ENCODE results near the gene APH1B. TPM values are rescaled to one million over a fixed set of nuclear protein-coding genes. Genes with fewer than 3 reads are reported as not detected.
A peak's percentile ranks its signal among the peaks of the same experiment; 100 is the strongest.
"Not testable (repeated sequence)": the region's sequence is repeated elsewhere in the genome, so short reads cannot be mapped to it uniquely, and the experiment has no call there.

Gene APH1B
- total RNA-seq, 1 donor from 2014 or later, result 22.5 TPM

- intact Hi-C loops (cut with DNase I), result no loop called here
- peak; percentile 81 for ATAC-seq
- no peak for DNase-seq (ENCODE audit: low spot score)
Measured at GRCh38 chr15:63288778-63289378, 11.5 kb downstream of the APH1B start.

DNA sequence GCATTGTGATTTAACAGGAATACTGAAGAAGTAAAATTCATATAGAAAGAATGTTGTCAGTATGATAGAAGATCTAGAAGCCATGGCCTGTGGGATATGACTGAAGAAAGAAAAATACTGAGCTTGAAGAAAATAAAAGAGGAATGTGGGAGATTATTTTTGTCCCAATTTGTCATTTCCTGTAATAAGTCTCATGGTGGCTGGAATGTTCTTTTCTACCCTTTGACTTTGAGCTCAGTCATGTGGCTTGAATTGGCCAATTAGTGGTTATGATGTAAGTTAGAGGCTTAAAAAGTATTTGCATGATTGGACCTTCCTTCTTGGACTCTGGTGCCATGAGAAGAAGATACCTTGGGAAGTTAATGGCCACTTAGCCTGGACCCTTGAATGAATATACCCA lies 14.1 kb downstream of the APH1B start:
- no peak for ATAC-seq
- intact Hi-C loops (cut with DNase I), result loop anchor here (5.0 kb wide), 1 partner anchor 111 kb away; no protein-coding TSS in a partner anchor
- no peak for DNase-seq (ENCODE audit: low spot score)

DNA sequence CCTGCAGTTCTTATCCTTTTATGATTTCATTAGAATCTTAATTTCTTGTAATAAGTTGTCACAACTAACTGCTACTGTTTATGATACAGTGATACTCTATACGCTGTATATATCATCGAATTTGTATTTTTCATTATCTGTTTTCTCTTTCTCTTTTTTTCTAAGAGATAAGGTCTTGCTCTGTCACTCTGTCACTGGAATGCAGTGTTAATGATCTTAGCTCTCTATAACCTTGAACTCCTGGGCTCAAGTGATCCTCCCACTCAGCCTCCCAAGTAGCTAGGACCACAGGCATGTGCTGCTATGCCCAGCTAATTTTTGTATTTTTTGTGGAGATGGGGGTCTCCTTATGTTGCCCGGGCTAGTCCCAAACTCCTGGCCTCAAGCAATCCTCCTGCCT lies 14.8 kb downstream of the APH1B start:
- intact Hi-C loops (cut with DNase I), result loop anchor here (5.0 kb wide), 1 partner anchor 110 kb away; no protein-coding TSS in a partner anchor
- ATAC-seq (no peak), DNase-seq (ENCODE audit: low spot score) (no peak)

- no peak for DNase-seq (ENCODE audit: low spot score)
- intact Hi-C loops (cut with DNase I), result loop anchor here (5.0 kb wide), 1 partner anchor 110 kb away; no protein-coding TSS in a partner anchor
- ATAC-seq, result no peak
Measured at GRCh38 chr15:63292771-63293170, 15.4 kb downstream of the APH1B start.

GRCh38 chr15:63294359-63294758 lies 17.0 kb downstream of the APH1B start:
- intact Hi-C loops (cut with DNase I), result loop anchor here (5.0 kb wide), 1 partner anchor 108 kb away; no protein-coding TSS in a partner anchor
- ATAC-seq (no peak), DNase-seq (ENCODE audit: low spot score) (no peak)

DNA sequence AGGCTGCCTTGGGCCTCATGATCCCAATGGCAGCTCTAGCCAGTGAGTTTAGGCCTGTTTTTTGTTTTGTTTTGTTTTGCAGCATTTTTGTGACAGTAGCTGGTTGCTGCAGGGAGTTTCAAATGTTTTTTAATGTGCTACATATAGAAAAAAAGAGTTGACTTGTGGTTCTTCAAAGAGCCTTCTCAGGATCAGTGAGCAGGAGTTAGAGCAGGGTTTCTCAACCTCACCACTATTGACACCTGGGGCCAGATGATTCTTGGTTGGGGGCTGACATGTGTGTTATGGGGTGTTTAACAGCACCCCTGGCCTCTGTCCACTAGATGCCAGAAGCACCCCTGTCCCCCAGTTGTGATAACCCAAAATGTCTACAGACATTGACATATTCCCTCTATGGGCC lies 17.9 kb downstream of the APH1B start:
- intact Hi-C loops (cut with DNase I), result no loop called here
- DNase-seq (ENCODE audit: low spot score) (no peak), ATAC-seq (no peak)

DNA sequence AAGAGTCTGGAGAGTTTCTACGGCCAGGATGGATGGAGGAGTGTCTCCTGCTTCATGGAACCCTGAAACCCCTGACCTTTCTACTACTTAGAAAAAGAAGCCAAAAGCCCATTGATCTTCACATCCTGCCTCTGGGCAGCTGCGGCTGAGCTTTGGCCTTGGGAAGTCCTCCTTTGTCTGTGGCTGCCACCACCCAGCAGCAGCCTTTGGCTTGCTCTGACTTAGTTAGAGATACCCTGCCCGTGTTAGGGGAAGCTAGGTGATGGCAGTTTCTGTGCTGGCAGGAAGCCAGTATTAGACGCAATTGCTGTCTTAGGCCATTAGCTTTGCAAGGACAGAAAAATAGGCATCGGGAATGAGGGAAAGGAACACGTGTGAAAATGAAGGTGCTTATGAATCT lies 18.8 kb downstream of the APH1B start:
- ATAC-seq, result no peak
- intact Hi-C loops (cut with DNase I), result no loop called here
- DNase-seq (ENCODE audit: low spot score), result no peak

GRCh38 chr15:63299943-63300575 lies 22.7 kb downstream of the APH1B start:
- no peak for ATAC-seq
- intact Hi-C loops (cut with DNase I), result no loop called here

GRCh38 chr15:63301088-63301487 lies 23.7 kb downstream of the APH1B start:
- DNase-seq (ENCODE audit: low spot score), result no peak
- intact Hi-C loops (cut with DNase I), result no loop called here
- no peak for ATAC-seq

More at GRCh38 chr15:63299943-63300575, 22.7 kb downstream of the APH1B start:
- DNase-seq (ENCODE audit: low spot score), result no peak

DNA sequence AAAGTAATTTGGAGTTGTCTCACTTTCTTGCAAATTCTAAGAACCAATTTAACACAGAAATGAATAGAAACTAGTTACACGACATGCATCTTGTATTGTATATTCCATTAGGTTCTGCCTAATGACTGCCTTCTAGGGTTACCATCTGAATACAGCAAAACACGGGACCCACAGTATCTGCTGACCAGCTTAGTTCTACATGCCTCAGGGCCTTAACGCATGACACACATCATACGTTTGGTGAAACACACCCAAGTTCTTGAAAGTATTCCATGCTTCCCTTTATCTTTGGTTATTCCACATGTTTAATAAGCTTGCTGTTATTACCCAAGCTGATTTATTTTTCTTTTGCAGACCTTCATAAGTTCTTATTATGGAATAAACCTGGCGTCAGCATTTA lies 27.9 kb downstream of the APH1B start:
- intact Hi-C loops (cut with DNase I), result no loop called here
- ATAC-seq (no peak), DNase-seq (ENCODE audit: low spot score) (no peak)

DNA sequence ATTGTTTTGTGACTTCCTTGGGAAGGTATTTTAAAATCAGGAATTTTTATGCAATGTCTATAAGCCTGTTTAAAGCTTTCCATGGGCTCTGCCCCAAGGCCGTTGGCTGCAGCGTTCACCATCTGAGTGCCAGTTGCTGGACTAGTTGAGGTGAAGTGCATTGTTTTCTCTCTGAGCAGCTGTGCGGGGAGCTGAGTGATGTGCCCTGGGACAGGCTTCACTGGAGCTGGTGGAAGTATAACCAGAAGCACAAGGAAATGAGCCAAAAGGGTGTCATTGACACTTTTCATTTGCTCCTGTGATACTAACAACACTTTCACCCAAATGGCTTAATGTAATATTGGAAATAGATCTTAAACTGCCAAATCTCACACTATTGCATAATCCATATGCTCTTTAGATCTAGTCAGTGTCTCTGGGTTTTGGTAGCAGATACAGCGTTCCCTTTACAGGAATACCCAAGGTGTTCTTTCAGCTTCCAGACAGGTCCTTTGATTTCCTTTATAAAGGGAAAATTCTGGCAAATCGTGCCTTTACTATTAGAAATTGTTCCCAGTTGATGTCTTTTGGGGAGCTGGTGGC lies 29.2 kb downstream of the APH1B start:
- intact Hi-C loops (cut with DNase I), result no loop called here
- no peak for ATAC-seq

DNA sequence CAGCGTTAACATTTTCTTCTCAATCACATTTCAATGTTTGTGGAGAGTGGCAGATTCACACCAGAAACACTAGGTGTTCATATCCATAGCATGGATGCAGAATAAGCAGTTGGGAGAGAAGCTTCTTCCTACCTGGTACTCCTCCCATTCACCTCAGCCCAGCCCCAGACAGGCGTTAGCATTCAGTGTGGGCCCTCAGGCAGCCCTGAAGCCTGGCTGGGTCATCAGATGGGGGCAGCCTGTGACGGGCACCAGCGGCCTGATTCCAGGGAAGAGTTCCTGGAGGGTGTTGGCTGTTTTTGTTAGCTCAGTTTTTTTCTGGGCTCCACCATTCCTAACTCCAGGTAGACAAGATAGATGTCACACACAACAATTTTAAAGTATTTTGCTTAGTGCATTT lies 31.1 kb downstream of the APH1B start:
- no peak for ATAC-seq
- intact Hi-C loops (cut with DNase I), result no loop called here
- DNase-seq (ENCODE audit: low spot score), result no peak

More for the DNA sequence above, 29.2 kb downstream of the APH1B start:
- DNase-seq (ENCODE audit: low spot score), result no peak

- ATAC-seq, result no peak
- intact Hi-C loops (cut with DNase I), result no loop called here
- DNase-seq (ENCODE audit: low spot score), result no peak
Measured at GRCh38 chr15:63308947-63309346, 31.5 kb downstream of the APH1B start.

DNA sequence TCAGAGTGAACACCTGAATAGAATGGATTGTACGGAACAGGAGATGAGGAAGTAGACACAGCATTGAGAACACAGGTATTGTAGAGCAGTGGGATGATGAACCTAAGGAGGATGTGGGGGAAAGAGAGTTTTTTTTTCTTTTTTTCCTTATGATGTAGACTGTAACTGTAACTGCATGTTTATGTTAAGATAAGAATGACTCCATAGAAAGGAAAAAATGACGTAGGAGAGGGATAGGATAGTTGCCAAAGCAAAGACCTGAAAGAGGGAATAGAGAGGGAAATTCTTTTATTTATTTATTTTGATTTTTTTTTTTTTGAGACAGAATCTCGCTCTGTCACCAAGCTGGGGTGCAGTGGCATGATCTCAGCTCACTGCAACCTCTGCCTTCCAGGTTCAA lies 33.2 kb downstream of the APH1B start:
- DNase-seq (ENCODE audit: low spot score) (no peak), ATAC-seq (no peak)
- intact Hi-C loops (cut with DNase I), result no loop called here

DNA sequence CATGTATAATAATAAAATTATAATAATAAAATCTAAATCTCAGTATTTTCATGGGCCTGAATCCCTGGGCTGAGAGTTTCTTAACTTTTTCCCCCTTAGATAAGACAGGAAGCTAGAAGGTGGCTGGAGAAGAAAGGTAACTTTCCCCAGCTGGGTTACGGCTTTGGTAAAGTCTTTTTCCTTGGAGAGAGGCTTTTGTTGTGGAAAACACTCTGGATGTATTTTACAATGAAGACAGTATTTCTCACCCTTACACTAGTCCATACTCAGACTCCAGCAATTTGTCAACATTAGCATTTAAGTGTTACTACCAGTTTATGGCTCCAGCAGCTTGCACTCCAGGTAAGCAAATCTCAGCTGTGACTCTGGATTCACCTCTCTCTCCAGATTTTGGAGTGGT lies 34.9 kb downstream of the APH1B start:
- DNase-seq (ENCODE audit: low spot score), result no peak
- no peak for ATAC-seq
- intact Hi-C loops (cut with DNase I), result no loop called here

GRCh38 chr15:63313825-63314224 lies 36.4 kb downstream of the APH1B start:
- intact Hi-C loops (cut with DNase I), result no loop called here
- DNase-seq (ENCODE audit: low spot score) (no peak), ATAC-seq (no peak)

DNA sequence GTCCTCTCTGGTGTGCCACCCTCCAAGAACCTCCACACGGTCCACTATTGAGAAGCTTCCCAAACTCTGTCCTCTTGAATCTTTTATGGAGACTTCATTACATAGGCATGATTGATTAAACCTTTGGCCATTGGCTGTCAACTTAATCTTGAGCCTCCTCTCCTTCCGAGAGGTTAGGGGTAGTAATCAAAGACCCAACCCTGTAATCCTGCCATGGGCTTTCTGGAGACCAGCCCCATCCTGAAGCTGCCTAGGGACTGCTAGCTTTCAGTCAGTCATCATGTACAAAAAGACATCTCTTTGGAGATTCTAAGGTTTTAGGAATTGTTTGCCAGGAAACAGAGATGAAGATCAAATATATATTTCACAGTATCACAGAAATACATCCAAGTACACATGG lies 37.0 kb downstream of the APH1B start:
- intact Hi-C loops (cut with DNase I), result no loop called here
- ATAC-seq, result no peak

DNA sequence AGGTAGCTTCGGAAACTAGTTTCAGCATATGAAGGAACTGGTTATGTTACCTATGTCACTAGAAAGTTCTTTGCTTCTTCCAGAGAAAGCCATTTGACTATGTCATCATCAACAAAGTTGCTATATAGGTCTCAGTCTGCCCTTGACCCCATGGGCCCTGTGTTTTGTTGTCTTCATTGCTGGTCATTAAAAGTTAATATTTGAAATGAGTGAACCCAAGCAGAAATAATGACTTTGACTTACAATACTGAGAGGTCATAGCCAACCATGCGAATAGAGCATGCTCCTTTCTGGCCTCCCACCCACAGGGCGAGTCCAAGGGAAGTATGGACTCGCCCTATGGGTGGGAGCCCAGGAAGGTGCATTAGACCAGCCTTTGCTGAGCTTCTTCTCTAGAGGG lies 40.9 kb downstream of the APH1B start:
- intact Hi-C loops (cut with DNase I), result no loop called here
- DNase-seq (ENCODE audit: low spot score), result no peak
- ATAC-seq, result no peak

More for the DNA sequence above, 37.0 kb downstream of the APH1B start:
- DNase-seq (ENCODE audit: low spot score), result no peak

GRCh38 chr15:63319065-63319464 lies 41.7 kb downstream of the APH1B start:
- DNase-seq (ENCODE audit: low spot score), result no peak
- intact Hi-C loops (cut with DNase I), result no loop called here
- ATAC-seq, result no peak

DNA sequence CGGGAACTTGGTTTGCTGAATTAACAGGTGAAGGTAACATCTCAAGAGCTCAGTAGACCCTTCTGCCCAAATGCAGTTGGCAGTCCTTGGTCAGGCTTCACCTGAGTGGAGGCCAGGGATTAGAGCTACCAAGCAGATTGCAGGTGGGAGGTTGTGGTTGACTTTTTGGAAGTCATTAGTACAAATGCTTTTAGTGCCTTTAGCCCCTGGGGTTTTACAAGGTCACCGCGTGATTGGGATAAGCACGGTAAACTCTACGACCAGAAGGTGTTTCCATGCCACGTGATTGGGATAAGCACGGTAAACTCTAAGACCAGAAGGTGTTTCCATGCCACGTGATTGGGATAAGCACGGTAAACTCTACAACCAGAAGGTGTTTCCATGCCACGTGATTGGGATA lies 43.0 kb downstream of the APH1B start:
- ATAC-seq; intact Hi-C loops (cut with DNase I); DNase-seq (ENCODE audit: low spot score): not testable (repeated sequence)
